Measurements from ENCODE around the gene ACOXL.

- TF ChIP-seq, protein P1, sequence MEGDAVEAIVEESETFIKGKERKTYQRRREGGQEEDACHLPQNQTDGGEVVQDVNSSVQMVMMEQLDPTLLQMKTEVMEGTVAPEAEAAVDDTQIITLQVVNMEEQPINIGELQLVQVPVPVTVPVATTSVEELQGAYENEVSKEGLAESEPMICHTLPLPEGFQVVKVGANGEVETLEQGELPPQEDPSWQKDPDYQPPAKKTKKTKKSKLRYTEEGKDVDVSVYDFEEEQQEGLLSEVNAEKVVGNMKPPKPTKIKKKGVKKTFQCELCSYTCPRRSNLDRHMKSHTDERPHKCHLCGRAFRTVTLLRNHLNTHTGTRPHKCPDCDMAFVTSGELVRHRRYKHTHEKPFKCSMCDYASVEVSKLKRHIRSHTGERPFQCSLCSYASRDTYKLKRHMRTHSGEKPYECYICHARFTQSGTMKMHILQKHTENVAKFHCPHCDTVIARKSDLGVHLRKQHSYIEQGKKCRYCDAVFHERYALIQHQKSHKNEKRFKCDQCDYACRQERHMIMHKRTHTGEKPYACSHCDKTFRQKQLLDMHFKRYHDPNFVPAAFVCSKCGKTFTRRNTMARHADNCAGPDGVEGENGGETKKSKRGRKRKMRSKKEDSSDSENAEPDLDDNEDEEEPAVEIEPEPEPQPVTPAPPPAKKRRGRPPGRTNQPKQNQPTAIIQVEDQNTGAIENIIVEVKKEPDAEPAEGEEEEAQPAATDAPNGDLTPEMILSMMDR (IDR thresholded peaks at IDR 0.05): no peak
- no peak for TF ChIP-seq POLR2A (IDR thresholded peaks at IDR 0.05)
Measured at GRCh38 chr2:110999626-111000025, 267.3 kb downstream of the ACOXL start.

Data from right lobe of liver (tissue), 4 donors.